ENCODE measurements around the gene BPNT1. TPM values are rescaled to one million over a fixed set of nuclear protein-coding genes. Genes with fewer than 3 reads are reported as not detected.
"Not testable (repeated sequence)": the region's sequence is repeated elsewhere in the genome, so short reads cannot be mapped to it uniquely, and the experiment has no call there.

Gene BPNT1
- total RNA-seq, 2 experiments from 2014 or later, result 19.1 to 20.6 TPM

DNA sequence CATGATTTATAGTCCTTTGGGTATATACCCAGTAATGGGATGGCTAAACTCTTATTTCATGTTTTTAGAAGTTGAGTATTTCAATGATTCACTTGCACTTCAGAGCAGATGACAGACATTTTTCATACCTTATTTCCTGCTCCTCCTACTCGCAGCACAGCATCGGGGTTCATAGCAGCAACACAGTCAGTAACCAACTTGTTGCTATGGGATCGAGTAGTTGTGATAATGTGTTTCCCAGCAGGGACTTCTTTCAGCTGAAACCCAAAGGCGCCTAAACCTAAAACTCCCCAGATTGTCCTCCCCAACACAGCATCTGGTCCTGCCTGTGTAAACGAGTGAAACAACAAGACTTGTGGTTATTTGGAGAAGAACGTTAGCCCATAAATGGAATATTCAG is 27.0 kb downstream of the BPNT1 start:
- Mint-ChIP-seq H3K9me3 (no peaks in the 10 kb centered on the region), H3K36me3 (ENCODE audit: low read depth) (peaks cover 35% of the 10 kb centered on the region), H3K27me3 (no peaks in the 10 kb centered on the region), H3K27ac (no peak overlapping the region), H3K4me1 (no peaks in the 10 kb centered on the region), H3K4me3 (no peak overlapping the region)
- CTCF ChIA-PET, result no interaction called here
- POLR2A ChIA-PET, result no interaction called here
- no peak for DNase-seq

DNA sequence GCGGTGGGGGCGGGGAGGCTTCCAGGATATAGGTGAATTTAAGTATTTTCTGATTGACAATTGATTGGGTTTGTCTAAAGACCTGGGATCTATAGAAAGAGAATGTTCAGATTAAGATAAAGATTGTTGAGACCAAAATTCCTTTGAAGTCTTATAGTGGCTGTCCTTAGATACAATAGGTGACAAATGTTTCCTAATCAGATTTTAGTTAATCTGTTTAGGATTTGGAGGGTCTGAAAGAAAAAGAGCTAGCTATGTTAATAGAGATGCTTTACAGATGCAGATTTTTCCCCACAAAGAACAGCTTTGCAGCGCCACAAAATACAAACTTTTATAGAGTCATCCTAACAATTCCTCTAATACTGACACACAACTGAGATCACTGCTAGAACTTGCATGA is 28.7 kb downstream of the BPNT1 start:
- peaks cover 38% of the 10 kb centered on the region for H3K36me3 Mint-ChIP-seq (ENCODE audit: low read depth)
- H3K27me3 Mint-ChIP-seq, result no peaks in the 10 kb centered on the region
- no peaks in the 10 kb centered on the region for H3K9me3 Mint-ChIP-seq
- POLR2A ChIA-PET, result no interaction called here
- CTCF ChIA-PET, result no interaction called here
- H3K4me1 Mint-ChIP-seq, result peaks cover 5% of the 10 kb centered on the region
- no peak overlapping the region for H3K4me3 Mint-ChIP-seq
- no peak overlapping the region for H3K27ac Mint-ChIP-seq
- no peak for DNase-seq

DNA sequence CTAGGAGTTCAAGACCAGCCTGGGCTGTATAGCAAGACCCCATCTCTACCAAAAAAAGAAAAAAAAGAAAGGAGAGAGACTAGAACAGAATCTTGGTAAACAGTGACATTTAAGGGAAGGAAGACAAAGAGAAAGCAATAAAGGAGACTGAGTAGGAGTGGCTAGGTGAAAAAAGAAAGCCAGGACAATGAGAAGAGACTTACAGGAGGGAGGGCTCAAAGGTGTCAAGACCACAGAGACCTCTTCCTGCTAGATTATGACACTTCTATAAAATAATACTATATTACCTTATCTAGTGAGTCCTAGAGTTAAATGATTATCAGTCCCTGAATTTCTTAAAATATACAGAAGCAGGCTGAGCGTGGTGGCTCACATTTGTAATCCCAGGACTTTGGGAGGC is 33.2 kb downstream of the BPNT1 start:
- Mint-ChIP-seq H3K27me3 (no peaks in the 10 kb centered on the region), H3K4me1 (peaks cover 6% of the 10 kb centered on the region), H3K36me3 (ENCODE audit: low read depth) (peaks cover 18% of the 10 kb centered on the region), H3K9me3 (no peaks in the 10 kb centered on the region), H3K27ac (peak overlapping the region; percentile 30), H3K4me3 (no peak overlapping the region)
- CTCF ChIA-PET, result no interaction called here
- DNase-seq, result no peak
- POLR2A ChIA-PET, result no interaction called here

GRCh38 chr1:220046052-220046930 is 43.3 kb downstream of the BPNT1 start, which contains the start of gene EPRS1:
EPRS1 (minus strand) TSS chr1:220046505; CDS start chr1:220046388, 117 bp downstream.
- ChIA-PET CTCF (interaction anchor here (0.6 to 1.0 kb wide), 4 partner anchors 12 to 46 kb away, joined by 3 read pairs; partner anchors contain the start of gene BPNT1), POLR2A (interaction anchor here (0.7 to 1.0 kb wide), 3 partner anchors 34 to 47 kb away, joined by 3 to 6 read pairs (median 4); partner anchors contain the start of genes BPNT1 and IARS2)
- H3K27me3 Mint-ChIP-seq, result no peaks in the 10 kb centered on the region
- H3K27ac Mint-ChIP-seq, result peak within 1 kb of the TSS; percentile 97
- DNase-seq, result peak; percentile 96
- H3K4me1 Mint-ChIP-seq, result peaks cover 45% of the 10 kb centered on the region
- peaks cover 20% of the 10 kb centered on the region for H3K36me3 Mint-ChIP-seq (ENCODE audit: low read depth)
- H3K9me3 Mint-ChIP-seq, result no peaks in the 10 kb centered on the region
- peak within 1 kb of the TSS; percentile 95 for H3K4me3 Mint-ChIP-seq

DNA sequence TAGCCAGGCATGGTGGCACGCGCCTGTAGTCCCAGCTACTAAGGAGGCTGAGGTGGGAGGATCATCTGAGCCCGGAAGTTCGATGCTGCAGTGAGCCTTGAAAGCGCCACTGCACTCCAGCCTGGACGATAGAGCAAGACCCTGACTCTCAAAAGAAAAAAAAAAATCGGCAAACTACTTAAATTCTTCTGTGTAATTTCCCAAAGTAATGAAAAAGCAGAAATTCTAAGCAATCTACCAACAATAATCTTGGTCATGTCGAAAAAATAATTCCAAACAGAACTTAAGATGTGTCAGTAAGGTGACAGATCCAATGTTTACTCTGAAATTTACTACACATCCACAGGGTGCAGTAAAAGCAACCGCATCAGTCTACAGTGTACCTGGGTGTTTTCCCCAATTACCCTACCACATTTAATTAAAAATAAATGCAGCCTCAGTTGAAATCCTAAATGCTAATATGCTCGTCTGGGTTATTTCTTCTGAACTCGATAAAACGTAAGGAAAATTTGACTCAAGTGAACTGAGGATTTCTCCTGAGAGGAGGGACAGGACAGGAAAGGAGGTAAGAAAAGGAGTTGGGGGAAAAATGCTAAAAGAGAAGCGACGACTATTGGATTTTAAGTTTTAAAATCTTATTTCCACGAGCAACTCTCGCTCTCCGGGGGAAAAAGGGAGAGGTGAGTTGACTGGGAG is 44.1 kb downstream of the BPNT1 start:
- peak; percentile 39 for DNase-seq
- ChIA-PET POLR2A (interaction anchor here (0.7 to 1.3 kb wide), 4 partner anchors 33 to 49 kb away, joined by 3 to 6 read pairs (median 4); partner anchors contain the start of genes BPNT1 and IARS2), CTCF (interaction anchor here (0.6 to 1.0 kb wide), 4 partner anchors 13 to 47 kb away, joined by 3 read pairs; partner anchors contain the start of gene BPNT1)
- peak overlapping the region; percentile 97 for H3K27ac Mint-ChIP-seq
- peak overlapping the region; percentile 95 for H3K4me3 Mint-ChIP-seq
- peaks cover 20% of the 10 kb centered on the region for H3K36me3 Mint-ChIP-seq (ENCODE audit: low read depth)
- H3K9me3 Mint-ChIP-seq, result no peaks in the 10 kb centered on the region
- peaks cover 45% of the 10 kb centered on the region for H3K4me1 Mint-ChIP-seq
- no peaks in the 10 kb centered on the region for H3K27me3 Mint-ChIP-seq

DNA sequence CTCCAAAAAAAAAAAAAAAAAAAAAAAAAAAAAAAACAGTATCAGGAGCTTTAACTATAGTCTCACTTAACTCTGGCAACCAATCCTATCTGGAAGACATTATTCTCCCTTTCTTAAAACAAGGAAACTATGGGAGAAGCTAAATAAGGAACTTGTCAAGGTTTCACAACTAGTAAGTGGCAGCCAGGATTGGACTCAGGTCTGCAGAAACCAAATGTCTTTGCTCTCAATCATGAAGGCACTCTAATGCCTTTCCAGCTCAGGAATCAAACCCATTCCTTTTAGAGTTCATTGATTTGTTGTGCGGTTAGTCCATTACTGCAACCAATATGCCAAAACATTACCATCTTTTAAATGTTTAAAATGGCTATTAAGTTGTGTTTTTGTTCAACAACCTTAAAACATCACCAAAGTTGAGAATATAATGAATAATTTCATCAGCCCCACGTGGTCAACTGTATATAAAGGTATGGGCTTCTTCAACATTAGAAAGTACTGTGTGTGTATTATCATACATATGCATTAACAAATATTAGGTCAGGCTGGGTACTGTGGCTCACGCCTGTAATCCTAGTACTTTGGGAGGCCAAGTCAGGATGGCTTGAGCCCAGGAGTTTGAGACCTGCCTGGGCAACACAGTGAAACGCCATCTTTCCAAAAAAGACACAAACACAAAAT is 44.8 kb downstream of the BPNT1 start:
- ChIA-PET POLR2A (interaction anchor here (1.0 to 1.3 kb wide), 3 partner anchors 20 to 49 kb away, joined by 3 to 4 read pairs (median 3); partner anchors contain the start of genes BPNT1 and IARS2), CTCF (interaction anchor here (0.6 kb wide), 1 partner anchor 72 kb away, joined by 3 read pairs; no protein-coding TSS in a partner anchor)
- Mint-ChIP-seq H3K36me3 (ENCODE audit: low read depth) (peaks cover 22% of the 10 kb centered on the region), H3K4me1 (peaks cover 45% of the 10 kb centered on the region), H3K4me3 (peak overlapping the region; percentile 95), H3K27ac (peak overlapping the region; percentile 97), H3K9me3 (no peaks in the 10 kb centered on the region), H3K27me3 (no peaks in the 10 kb centered on the region)
- no peak for DNase-seq

GRCh38 chr1:220043646-220044045 is 45.9 kb downstream of the BPNT1 start:
- Mint-ChIP-seq H3K9me3 (no peaks in the 10 kb centered on the region), H3K27me3 (no peaks in the 10 kb centered on the region), H3K4me1 (peaks cover 51% of the 10 kb centered on the region), H3K36me3 (ENCODE audit: low read depth) (peaks cover 28% of the 10 kb centered on the region), H3K4me3 (peak overlapping the region; percentile 18), H3K27ac (peak overlapping the region; percentile 9)
- DNase-seq, result no peak
- POLR2A ChIA-PET, result no interaction called here
- CTCF ChIA-PET, result no interaction called here

GRCh38 chr1:220040028-220040596 is 49.5 kb downstream of the BPNT1 start:
- Mint-ChIP-seq H3K4me3 (no peak overlapping the region), H3K27me3 (no peaks in the 10 kb centered on the region), H3K4me1 (peaks cover 49% of the 10 kb centered on the region), H3K36me3 (ENCODE audit: low read depth) (peaks cover 35% of the 10 kb centered on the region), H3K9me3 (no peaks in the 10 kb centered on the region), H3K27ac (no peak overlapping the region)
- ChIA-PET CTCF (no interaction called here), POLR2A (interaction anchor here (1.1 kb wide), 1 partner anchor 97 kb away, joined by 3 read pairs; no protein-coding TSS in a partner anchor)
- DNase-seq, result no peak

GRCh38 chr1:220038640-220039039 is 50.9 kb downstream of the BPNT1 start:
- ChIA-PET CTCF (interaction anchor here (0.6 to 1.7 kb wide), 2 partner anchors 25 to 48 kb away, joined by 3 to 5 read pairs; no protein-coding TSS in a partner anchor), POLR2A (no interaction called here)
- H3K4me3 Mint-ChIP-seq, result no peak overlapping the region
- H3K4me1 Mint-ChIP-seq, result peaks cover 39% of the 10 kb centered on the region
- no peaks in the 10 kb centered on the region for H3K27me3 Mint-ChIP-seq
- no peak for DNase-seq
- H3K36me3 Mint-ChIP-seq (ENCODE audit: low read depth), result peaks cover 44% of the 10 kb centered on the region
- H3K27ac Mint-ChIP-seq, result peak overlapping the region; percentile 63
- H3K9me3 Mint-ChIP-seq, result no peaks in the 10 kb centered on the region

DNA sequence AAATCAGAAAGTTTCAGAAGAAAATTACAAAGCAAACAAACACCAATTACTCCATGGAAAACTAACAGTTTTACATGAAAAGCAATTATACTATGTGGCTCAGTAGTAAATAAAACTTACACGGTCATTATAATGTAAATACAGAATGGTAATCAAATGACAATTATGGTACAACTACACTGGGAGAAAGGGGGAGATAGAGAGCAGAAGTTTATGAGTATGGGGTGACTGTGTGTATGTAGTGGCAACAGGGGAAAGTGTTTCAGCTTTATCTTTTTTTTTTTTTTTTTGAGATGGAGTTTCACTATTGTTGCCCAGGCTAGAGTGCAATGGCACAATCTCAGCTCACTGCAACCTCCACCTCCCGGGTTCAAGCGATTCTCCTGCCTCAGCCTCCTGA is 51.8 kb downstream of the BPNT1 start:
- CTCF ChIA-PET, result interaction anchor here (0.6 to 1.7 kb wide), 6 partner anchors 19 to 129 kb away, joined by 3 to 5 read pairs (median 3); no protein-coding TSS in a partner anchor
- H3K4me1 Mint-ChIP-seq, result peaks cover 37% of the 10 kb centered on the region
- H3K4me3 Mint-ChIP-seq, H3K27ac Mint-ChIP-seq, POLR2A ChIA-PET, H3K9me3 Mint-ChIP-seq, H3K27me3 Mint-ChIP-seq, DNase-seq: not testable (repeated sequence)
- H3K36me3 Mint-ChIP-seq (ENCODE audit: low read depth), result peaks cover 46% of the 10 kb centered on the region

- Mint-ChIP-seq H3K27ac (no peak overlapping the region), H3K4me1 (peaks cover 31% of the 10 kb centered on the region), H3K9me3 (no peaks in the 10 kb centered on the region), H3K4me3 (no peak overlapping the region), H3K27me3 (no peaks in the 10 kb centered on the region), H3K36me3 (ENCODE audit: low read depth) (peaks cover 64% of the 10 kb centered on the region)
- ChIA-PET POLR2A (no interaction called here), CTCF (no interaction called here)
- no peak for DNase-seq
These were observed 56.7 kb downstream of the BPNT1 start for GRCh38 chr1:220032911-220033310.

GRCh38 chr1:220031287-220031686 is 58.3 kb downstream of the BPNT1 start:
- POLR2A ChIA-PET, result no interaction called here
- CTCF ChIA-PET, result no interaction called here
- no peak for DNase-seq
- Mint-ChIP-seq H3K36me3 (ENCODE audit: low read depth) (peaks cover 57% of the 10 kb centered on the region), H3K9me3 (no peaks in the 10 kb centered on the region), H3K4me3 (no peak overlapping the region), H3K27ac (no peak overlapping the region), H3K4me1 (peaks cover 20% of the 10 kb centered on the region), H3K27me3 (no peaks in the 10 kb centered on the region)

Measured in activated CD4-positive, alpha-beta memory T cell treated with anti-CD3 and anti-CD28 coated beads, Interleukin-2, amount 10 ng/mL, durations not matched to agents 7 days and 5 days (primary cell).